GM19023 (cell line): Measurements from ENCODE around the gene CNTLN.
"Not testable (repeated sequence)": the region's sequence is repeated elsewhere in the genome, so short reads cannot be mapped to it uniquely, and the experiment has no call there.

ENCODE experiments used
- ATAC-seq: cut with Tn5 transposase; IDR thresholded peaks from one replicate; pipeline ENCODE4 v1.9.1; 2021; ENCODE audit warnings: mild to moderate bottlenecking, moderate library complexity; ENCODE audit not compliant: unreplicated experiment

Gene CNTLN

GRCh38 chr9:17291766-17292165, 156.9 kb downstream of the CNTLN start:
- ATAC-seq, result no peak

GRCh38 chr9:17293685-17294084, 158.8 kb downstream of the CNTLN start:
- no peak for ATAC-seq

GRCh38 chr9:17294822-17295624, 160.2 kb downstream of the CNTLN start:
- ATAC-seq, result no peak

- no peak for ATAC-seq
These were observed 180.5 kb downstream of the CNTLN start for GRCh38 chr9:17315341-17315740.

GRCh38 chr9:17318821-17319320, 184.0 kb downstream of the CNTLN start:
- ATAC-seq, result no peak

- ATAC-seq, result no peak
These were observed 185.0 kb downstream of the CNTLN start for GRCh38 chr9:17319864-17320263.

GRCh38 chr9:17322882-17323864, 188.3 kb downstream of the CNTLN start:
- ATAC-seq, result no peak

GRCh38 chr9:17328331-17328730, 193.5 kb downstream of the CNTLN start:
- ATAC-seq, result no peak

- ATAC-seq, result no peak
These were observed 195.3 kb downstream of the CNTLN start for GRCh38 chr9:17330097-17330496.

- no peak for ATAC-seq
These were observed 197.3 kb downstream of the CNTLN start for GRCh38 chr9:17332115-17332514.

GRCh38 chr9:17339156-17339555, 204.3 kb downstream of the CNTLN start:
- no peak for ATAC-seq

- ATAC-seq, result no peak
These were observed 207.9 kb downstream of the CNTLN start for GRCh38 chr9:17342696-17343095.

- ATAC-seq, result no peak
These were observed 215.0 kb downstream of the CNTLN start for GRCh38 chr9:17349831-17350230.

GRCh38 chr9:17354006-17354405, 219.2 kb downstream of the CNTLN start:
- not testable (repeated sequence) for ATAC-seq

- no peak for ATAC-seq
These were observed 226.5 kb downstream of the CNTLN start for GRCh38 chr9:17361378-17361777.

GRCh38 chr9:17367035-17367434, 232.2 kb downstream of the CNTLN start:
- no peak for ATAC-seq

- no peak for ATAC-seq
These were observed 245.5 kb downstream of the CNTLN start for GRCh38 chr9:17380126-17380861.

GRCh38 chr9:17387565-17387964, 252.7 kb downstream of the CNTLN start:
- no peak for ATAC-seq

- no peak for ATAC-seq
These were observed 254.2 kb downstream of the CNTLN start for GRCh38 chr9:17389026-17389425.

- no peak for ATAC-seq
These were observed 260.2 kb downstream of the CNTLN start for GRCh38 chr9:17394881-17395510.
